A172 (cell line): ENCODE measurements around the gene ARHGAP27. TPM values are rescaled to one million over a fixed set of nuclear protein-coding genes. Genes with fewer than 3 reads are reported as not detected.
"Not testable (repeated sequence)": the region's sequence is repeated elsewhere in the genome, so short reads cannot be mapped to it uniquely, and the experiment has no call there.

ENCODE experiments used
- DNase-seq: peaks from one replicate; pipeline ENCODE4 v3.0.0-alpha.2; 2015; ENCODE audit warnings: low spot score
- total RNA-seq: library from RNA; depleted of rRNA; stranded (reverse); fragments of >200 nt; shearing (Covaris generic); gene quantifications from 2 replicates; pipeline ENCODE4 v1.2.3, GENCODE V29; 2014

ARHGAP27 gene
- total RNA-seq, 1 experiment from 2014 or later: 17.8 TPM

GRCh38 chr17:45445901-45446743 is 13.5 kb upstream of the ARHGAP27 start:
- peak; percentile 83 for DNase-seq

- DNase-seq: not testable (repeated sequence)
Measured at GRCh38 chr17:45444856-45445820, 12.5 kb upstream of the ARHGAP27 start.

GRCh38 chr17:45444301-45444700 is 11.6 kb upstream of the ARHGAP27 start:
- not testable (repeated sequence) for DNase-seq

GRCh38 chr17:45443371-45444260 is 10.9 kb upstream of the ARHGAP27 start:
- DNase-seq: not testable (repeated sequence)

GRCh38 chr17:45441526-45442310 is 9.0 kb upstream of the ARHGAP27 start:
- no peak for DNase-seq

- DNase-seq: not testable (repeated sequence)
Measured at GRCh38 chr17:45440839-45441515, 8.3 kb upstream of the ARHGAP27 start.

- DNase-seq: no peak
Measured at GRCh38 chr17:45440161-45440778, 7.6 kb upstream of the ARHGAP27 start.

- DNase-seq: no peak
Measured at GRCh38 chr17:45438931-45439610, 6.4 kb upstream of the ARHGAP27 start.

- no peak for DNase-seq
Measured at GRCh38 chr17:45437465-45438283, 5.0 kb upstream of the ARHGAP27 start.

GRCh38 chr17:45436625-45437464 is 4.2 kb upstream of the ARHGAP27 start:
- DNase-seq: no peak

- no peak for DNase-seq
Measured at GRCh38 chr17:45436161-45436560, 3.5 kb upstream of the ARHGAP27 start.

- DNase-seq: no peak
Measured at GRCh38 chr17:45435481-45435880, 2.8 kb upstream of the ARHGAP27 start.

- no peak for DNase-seq
Measured at GRCh38 chr17:45433159-45433535, 477 bp upstream of the ARHGAP27 start.

GRCh38 chr17:45431531-45432404 is 902 bp downstream of the ARHGAP27 start:
- peak; percentile 34 for DNase-seq

GRCh38 chr17:45430738-45431530 is 1.7 kb downstream of the ARHGAP27 start:
- DNase-seq: no peak
